HL-60 (cell line): ENCODE results near the gene TMEM108.

Source experiments
- DNase-seq, 2 experiments: peaks; one replicate each; pipeline ENCODE4 v3.0.0-alpha.2; 2010 to 2020; ENCODE audit warnings: low read depth in 1 of 2, low spot score in 1 of 2
- H3K27ac ChIP-seq: fragments of 250-450 bp; sonication (Bioruptor Pico); replicated peaks from 2 replicates; pipeline ENCODE4 v1.5.1; 2020; ENCODE audit warnings: mild to moderate bottlenecking, moderate library complexity
- H3K27me3 ChIP-seq: fragments of 250-450 bp; sonication (Bioruptor Pico); 2 replicates; pipeline ENCODE4 v1.5.1; 2021; ENCODE audit warnings: mild to moderate bottlenecking, moderate library complexity; ENCODE audit not compliant: insufficient read depth, poor library complexity, severe bottlenecking
- H3K4me3 ChIP-seq: replicated peaks from 2 replicates; pipeline ENCODE4 v1.5.1; 2011; ENCODE audit warnings: mild to moderate bottlenecking, control low read depth, low read length; ENCODE audit not compliant: insufficient read depth
- GABPA ChIP-seq: IDR thresholded peaks from 2 replicates; pipeline ENCODE4 v1.6.1; 2012; ENCODE audit warnings: low read depth
- POLR2AphosphoS5 ChIP-seq: IDR thresholded peaks from 2 replicates; pipeline ENCODE4 v1.6.1; 2012; ENCODE audit warnings: low read depth
- SPI1 ChIP-seq: IDR thresholded peaks from 2 replicates; pipeline ENCODE4 v1.6.1; 2012; ENCODE audit warnings: low read depth, mild to moderate bottlenecking, borderline replicate concordance
- TF ChIP-seq, protein P1 (sequence below): IDR thresholded peaks from 2 replicates; pipeline ENCODE4 v1.6.1; 2012; ENCODE audit warnings: low read depth; ENCODE audit not compliant: insufficient replicate concordance
- TF ChIP-seq, protein P2 (sequence below): IDR thresholded peaks from one replicate; pipeline ENCODE4 v1.5.1; 2011; ENCODE audit warnings: low read length, control low read depth, inconsistent platforms; ENCODE audit not compliant: insufficient read depth

Gene TMEM108

GRCh38 chr3:133330522-133330921 is 292.3 kb downstream of the TMEM108 start:
- no peak for TF ChIP-seq POLR2AphosphoS5
- no peak for TF ChIP-seq GABPA
- TF ChIP-seq SPI1 = no peak
- TF ChIP-seq, protein P1, sequence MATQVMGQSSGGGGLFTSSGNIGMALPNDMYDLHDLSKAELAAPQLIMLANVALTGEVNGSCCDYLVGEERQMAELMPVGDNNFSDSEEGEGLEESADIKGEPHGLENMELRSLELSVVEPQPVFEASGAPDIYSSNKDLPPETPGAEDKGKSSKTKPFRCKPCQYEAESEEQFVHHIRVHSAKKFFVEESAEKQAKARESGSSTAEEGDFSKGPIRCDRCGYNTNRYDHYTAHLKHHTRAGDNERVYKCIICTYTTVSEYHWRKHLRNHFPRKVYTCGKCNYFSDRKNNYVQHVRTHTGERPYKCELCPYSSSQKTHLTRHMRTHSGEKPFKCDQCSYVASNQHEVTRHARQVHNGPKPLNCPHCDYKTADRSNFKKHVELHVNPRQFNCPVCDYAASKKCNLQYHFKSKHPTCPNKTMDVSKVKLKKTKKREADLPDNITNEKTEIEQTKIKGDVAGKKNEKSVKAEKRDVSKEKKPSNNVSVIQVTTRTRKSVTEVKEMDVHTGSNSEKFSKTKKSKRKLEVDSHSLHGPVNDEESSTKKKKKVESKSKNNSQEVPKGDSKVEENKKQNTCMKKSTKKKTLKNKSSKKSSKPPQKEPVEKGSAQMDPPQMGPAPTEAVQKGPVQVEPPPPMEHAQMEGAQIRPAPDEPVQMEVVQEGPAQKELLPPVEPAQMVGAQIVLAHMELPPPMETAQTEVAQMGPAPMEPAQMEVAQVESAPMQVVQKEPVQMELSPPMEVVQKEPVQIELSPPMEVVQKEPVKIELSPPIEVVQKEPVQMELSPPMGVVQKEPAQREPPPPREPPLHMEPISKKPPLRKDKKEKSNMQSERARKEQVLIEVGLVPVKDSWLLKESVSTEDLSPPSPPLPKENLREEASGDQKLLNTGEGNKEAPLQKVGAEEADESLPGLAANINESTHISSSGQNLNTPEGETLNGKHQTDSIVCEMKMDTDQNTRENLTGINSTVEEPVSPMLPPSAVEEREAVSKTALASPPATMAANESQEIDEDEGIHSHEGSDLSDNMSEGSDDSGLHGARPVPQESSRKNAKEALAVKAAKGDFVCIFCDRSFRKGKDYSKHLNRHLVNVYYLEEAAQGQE = no peak
- TF ChIP-seq, protein P2, sequence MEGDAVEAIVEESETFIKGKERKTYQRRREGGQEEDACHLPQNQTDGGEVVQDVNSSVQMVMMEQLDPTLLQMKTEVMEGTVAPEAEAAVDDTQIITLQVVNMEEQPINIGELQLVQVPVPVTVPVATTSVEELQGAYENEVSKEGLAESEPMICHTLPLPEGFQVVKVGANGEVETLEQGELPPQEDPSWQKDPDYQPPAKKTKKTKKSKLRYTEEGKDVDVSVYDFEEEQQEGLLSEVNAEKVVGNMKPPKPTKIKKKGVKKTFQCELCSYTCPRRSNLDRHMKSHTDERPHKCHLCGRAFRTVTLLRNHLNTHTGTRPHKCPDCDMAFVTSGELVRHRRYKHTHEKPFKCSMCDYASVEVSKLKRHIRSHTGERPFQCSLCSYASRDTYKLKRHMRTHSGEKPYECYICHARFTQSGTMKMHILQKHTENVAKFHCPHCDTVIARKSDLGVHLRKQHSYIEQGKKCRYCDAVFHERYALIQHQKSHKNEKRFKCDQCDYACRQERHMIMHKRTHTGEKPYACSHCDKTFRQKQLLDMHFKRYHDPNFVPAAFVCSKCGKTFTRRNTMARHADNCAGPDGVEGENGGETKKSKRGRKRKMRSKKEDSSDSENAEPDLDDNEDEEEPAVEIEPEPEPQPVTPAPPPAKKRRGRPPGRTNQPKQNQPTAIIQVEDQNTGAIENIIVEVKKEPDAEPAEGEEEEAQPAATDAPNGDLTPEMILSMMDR = no peak
- DNase-seq = no peak
- Histone ChIP-seq H3K4me3 (no peak overlapping the region), H3K27ac (no peak overlapping the region), H3K27me3 (no peaks in the 10 kb centered on the region)

DNA sequence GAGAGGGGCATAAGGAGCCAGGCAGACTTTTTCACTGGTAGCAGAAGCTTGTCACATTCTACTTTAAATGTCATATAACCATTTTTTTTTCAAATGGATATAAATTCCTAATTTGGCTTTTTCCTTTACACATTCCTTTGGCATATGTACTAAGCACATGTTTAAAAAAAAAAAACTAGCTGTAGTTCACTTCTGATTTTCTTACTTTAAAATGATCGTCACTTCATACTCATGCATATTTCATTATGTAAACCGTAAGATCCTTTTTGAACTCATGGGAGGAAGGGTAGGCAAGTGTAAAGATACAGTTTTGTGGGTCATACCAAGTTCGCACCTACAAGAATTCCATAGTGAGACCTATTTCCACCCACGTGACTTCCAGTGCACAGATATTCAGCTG is 316.5 kb downstream of the TMEM108 start:
- H3K27me3 ChIP-seq = peaks cover 5% of the 10 kb centered on the region
- DNase-seq = no peak
- no peak overlapping the region for H3K4me3 ChIP-seq
- no peak overlapping the region for H3K27ac ChIP-seq
- no peak for TF ChIP-seq GABPA
- TF ChIP-seq, protein P1 = no peak

DNA sequence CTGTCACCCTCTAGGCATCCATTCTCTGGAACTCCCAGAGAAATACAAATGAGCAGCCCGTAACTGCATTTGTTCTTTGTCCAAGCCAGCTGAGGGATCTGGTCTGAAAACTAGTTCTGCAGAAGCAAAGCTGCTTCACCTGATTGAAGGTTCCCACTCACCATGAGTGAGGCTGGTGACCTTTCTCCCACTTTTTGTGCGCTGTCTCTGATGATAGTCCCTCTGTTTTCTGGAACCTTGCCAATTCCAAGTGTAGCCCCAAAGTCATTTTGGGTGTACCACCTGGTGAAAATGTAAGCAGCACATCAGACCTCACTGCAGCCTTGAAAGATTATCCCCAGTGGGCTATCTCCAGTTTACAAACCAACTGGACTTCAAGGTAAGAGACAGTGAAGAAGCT is 322.3 kb downstream of the TMEM108 start:
- H3K4me3 ChIP-seq = no peak overlapping the region
- peaks cover 1% of the 10 kb centered on the region for H3K27me3 ChIP-seq
- no peak for DNase-seq
- H3K27ac ChIP-seq = no peak overlapping the region
- no peak for TF ChIP-seq POLR2AphosphoS5
- TF ChIP-seq SPI1 = no peak
- TF ChIP-seq, protein P2 = no peak
- TF ChIP-seq, protein P1 = no peak
- TF ChIP-seq GABPA = no peak

GRCh38 chr3:133361011-133361410 is 322.8 kb downstream of the TMEM108 start:
- H3K27me3 ChIP-seq = peaks cover 4% of the 10 kb centered on the region

More at GRCh38 chr3:133361011-133361410, 322.8 kb downstream of the TMEM108 start:
- no peak overlapping the region for H3K27ac ChIP-seq
- no peak overlapping the region for H3K4me3 ChIP-seq
- DNase-seq = no peak
- TF ChIP-seq SPI1 = no peak
- TF ChIP-seq GABPA = no peak
- no peak for TF ChIP-seq POLR2AphosphoS5
- TF ChIP-seq, protein P1 = no peak
- TF ChIP-seq, protein P2 = no peak
